Measurements from ENCODE around the gene CATSPERZ. TPM values are rescaled to one million over a fixed set of nuclear protein-coding genes. Genes with fewer than 3 reads are reported as not detected.

The CATSPERZ gene
- total and polyA plus RNA-seq, 2 of the 8 experiments (the other 6 are each of a cell fraction or from before 2014, with no cell fraction given): 0.77 TPM; not detected in 1

GRCh38 chr11:64250415-64251015 lies 49.6 kb upstream of the CATSPERZ start (continued):
- TF ChIP-seq EP300 (IDR thresholded peaks at IDR 0.05; ENCODE audit: borderline replicate concordance in 1 of 2, low read depth in 2 of 2, low read length in 2 of 2): no peak
- TF ChIP-seq YY1 (IDR thresholded peaks at IDR 0.05; ENCODE audit: low read depth, low read length): no peak
- no peak for TF ChIP-seq TBP (IDR thresholded peaks at IDR 0.05; ENCODE audit: low read depth, low read length)
- TF ChIP-seq KDM4A (IDR thresholded peaks at IDR 0.05; ENCODE audit: low read depth, low read length, severe bottlenecking): no peak
- no peak for TF ChIP-seq KDM5A (IDR thresholded peaks at IDR 0.05; ENCODE audit: low read length)
- TF ChIP-seq SIRT6 (IDR thresholded peaks at IDR 0.05; ENCODE audit: low read length): no peak
- no peak; the same call in 1 of the 2 replicates for TF ChIP-seq KDM1A (IDR thresholded peaks at IDR 0.05; ENCODE audit: borderline replicate concordance, low read length)
- TF ChIP-seq SP4 (IDR thresholded peaks at IDR 0.05; ENCODE audit: low read length): no peak
- TF ChIP-seq CTCF (IDR thresholded peaks at IDR 0.05; ENCODE audit: control extremely low read depth in 1 of 3, insufficient read depth in 1 of 3, low read depth in 1 of 3, low read length in 3 of 3): no peak
- no peak for TF ChIP-seq TAF1 (IDR thresholded peaks at IDR 0.05; ENCODE audit: low read depth, low read length)
- TF ChIP-seq JUND (IDR thresholded peaks at IDR 0.05; ENCODE audit: low read length): no peak
- TF ChIP-seq RFX5 (IDR thresholded peaks at IDR 0.05; ENCODE audit: borderline replicate concordance, low read depth, low read length): no peak
